Activated naive CD4-positive, alpha-beta T cell treated with anti-CD3 and anti-CD28 coated beads, Interleukin-2, amount 10 ng/mL, durations not matched to agents 7 days and 5 days (primary cell): Measurements from ENCODE around the gene DCTN2.

Experiments used
- CTCF ChIA-PET: fragments of 350-600 bp; sonication (Branson Sonifier 250); formaldehyde crosslinking; loops from one replicate; lab custom pipeline; 2021; ENCODE audit warnings: antibody characterized with exemption; lab: Charles Lee
- DNase-seq: peaks from one replicate; pipeline ENCODE4 v3.0.0-alpha.2; 2020
- H3K27ac Mint-ChIP-seq: one replicate; pipeline ENCODE4 v1.8.0; 2021; ENCODE audit warnings: mild to moderate bottlenecking, moderate library complexity, mixed read lengths
- H3K27me3 Mint-ChIP-seq: one replicate; pipeline ENCODE4 v1.8.0; 2021; ENCODE audit warnings: mild to moderate bottlenecking, mixed read lengths
- H3K36me3 Mint-ChIP-seq: one replicate; pipeline ENCODE4 v1.8.0; 2021; ENCODE audit warnings: mixed read lengths
- H3K4me1 Mint-ChIP-seq: one replicate; pipeline ENCODE4 v1.8.0; 2021; ENCODE audit warnings: mixed read lengths
- H3K4me3 Mint-ChIP-seq: one replicate; pipeline ENCODE4 v1.8.0; 2021; ENCODE audit warnings: mild to moderate bottlenecking, moderate library complexity, mixed read lengths
- H3K9me3 Mint-ChIP-seq: one replicate; pipeline ENCODE4 v1.8.0; 2021; ENCODE audit warnings: mixed read lengths

DCTN2 gene

GRCh38 chr12:57487055-57487596 lies 59.9 kb downstream of the DCTN2 start:
- no peak for DNase-seq
- Mint-ChIP-seq H3K27ac (peak overlapping the region; percentile 90), H3K4me3 (peak overlapping the region; percentile 83), H3K27me3 (no peaks in the 10 kb centered on the region), H3K36me3 (peaks cover 29% of the 10 kb centered on the region), H3K9me3 (no peaks in the 10 kb centered on the region), H3K4me1 (peaks cover 28% of the 10 kb centered on the region)
- CTCF ChIA-PET = interaction anchor here (1.0 to 2.2 kb wide), 2 partner anchors 8 to 10 kb away, joined by 6 to 13 read pairs; no protein-coding TSS in a partner anchor

- Mint-ChIP-seq H3K9me3 (no peaks in the 10 kb centered on the region), H3K27ac (no peak overlapping the region), H3K4me3 (no peak overlapping the region), H3K36me3 (peaks cover 23% of the 10 kb centered on the region), H3K4me1 (peaks cover 35% of the 10 kb centered on the region), H3K27me3 (no peaks in the 10 kb centered on the region)
- no peak for DNase-seq
- CTCF ChIA-PET = interaction anchor here (0.9 to 2.2 kb wide), 2 partner anchors 9 to 34 kb away, joined by 3 to 13 read pairs; no protein-coding TSS in a partner anchor
Measured at GRCh38 chr12:57485695-57486094, 61.3 kb downstream of the DCTN2 start.

- Mint-ChIP-seq H3K4me3 (no peak overlapping the region), H3K36me3 (peaks cover 7% of the 10 kb centered on the region), H3K4me1 (peaks cover 43% of the 10 kb centered on the region), H3K9me3 (no peaks in the 10 kb centered on the region), H3K27ac (no peak overlapping the region), H3K27me3 (no peaks in the 10 kb centered on the region)
- no peak for DNase-seq
- CTCF ChIA-PET = no interaction called here
Measured at GRCh38 chr12:57483466-57483865, 63.5 kb downstream of the DCTN2 start.

GRCh38 chr12:57481671-57482070 lies 65.3 kb downstream of the DCTN2 start:
- H3K4me1 Mint-ChIP-seq = peaks cover 42% of the 10 kb centered on the region
- H3K36me3 Mint-ChIP-seq = peaks cover 8% of the 10 kb centered on the region
- DNase-seq = no peak
- H3K27ac Mint-ChIP-seq = peak overlapping the region; percentile 76
- CTCF ChIA-PET = no interaction called here
- H3K4me3 Mint-ChIP-seq = no peak overlapping the region
- H3K27me3 Mint-ChIP-seq = no peaks in the 10 kb centered on the region
- no peaks in the 10 kb centered on the region for H3K9me3 Mint-ChIP-seq
